GM23338 (cell line): ENCODE data around the gene FNDC3A. TPM values are rescaled to one million over a fixed set of nuclear protein-coding genes. Genes with fewer than 3 reads are reported as not detected.

Experiments
- ATAC-seq: fragments of 200-7000 bp; cut with Tn5 transposase; 3 replicates; pipeline ENCODE4 v1.9.1; 2020
- DNase-seq: peaks from one replicate; pipeline ENCODE4 v3.0.0-alpha.2; 2015; ENCODE audit warnings: low spot score
- H2AFZ ChIP-seq: fragments of 200-600 bp; sonication (generic); 2 replicates; pipeline ENCODE4 v1.8.0; 2016; ENCODE audit warnings: antibody characterized with exemption, mild to moderate bottlenecking, moderate library complexity
- H3F3A ChIP-seq: fragments of 200-600 bp; sonication (generic); replicated peaks from 2 replicates; pipeline ENCODE4 v1.8.0; 2017; ENCODE audit warnings: antibody characterized with exemption, mixed run types, low read depth
- H3K27ac ChIP-seq: fragments of 200-600 bp; sonication (generic); 2 replicates; pipeline ENCODE4 v1.6.1; 2016; ENCODE audit warnings: low read depth
- H3K27me3 ChIP-seq: fragments of 200-600 bp; sonication (generic); 2 replicates; pipeline ENCODE4 v1.8.0; 2016; ENCODE audit warnings: mild to moderate bottlenecking, mixed run types, moderate library complexity; ENCODE audit not compliant: insufficient read depth
- H3K36me3 ChIP-seq: fragments of 200-600 bp; sonication (generic); 2 replicates; pipeline ENCODE4 v1.8.0; 2016; ENCODE audit warnings: mild to moderate bottlenecking; ENCODE audit not compliant: insufficient read depth
- H3K4me1 ChIP-seq: fragments of 200-600 bp; sonication (generic); 2 replicates; pipeline ENCODE4 v1.8.0; 2016; ENCODE audit warnings: mild to moderate bottlenecking, moderate library complexity; ENCODE audit not compliant: insufficient read depth
- H3K4me2 ChIP-seq: fragments of 200-600 bp; sonication (generic); 2 replicates; pipeline ENCODE4 v1.7.1; 2017; ENCODE audit warnings: mixed run types
- H3K4me3 ChIP-seq: fragments of 200-600 bp; sonication (generic); 2 replicates; pipeline ENCODE4 v1.6.1; 2016; ENCODE audit warnings: mixed run types
- H3K79me2 ChIP-seq: fragments of 200-600 bp; sonication (generic); replicated peaks from 2 replicates; pipeline ENCODE4 v1.8.0; 2017; ENCODE audit warnings: mild to moderate bottlenecking; ENCODE audit not compliant: insufficient read depth
- H3K9me2 ChIP-seq: fragments of 200-600 bp; sonication (generic); 2 replicates; pipeline ENCODE4 v1.8.0; 2017; ENCODE audit not compliant: insufficient read depth
- H4K20me1 ChIP-seq: fragments of 200-600 bp; sonication (generic); replicated peaks from 2 replicates; pipeline ENCODE4 v1.8.0; 2017; ENCODE audit warnings: mild to moderate bottlenecking; ENCODE audit not compliant: insufficient read depth
- H3K27ac Mint-ChIP-seq: 2 replicates; pipeline ENCODE4 v1.8.0; 2020; ENCODE audit warnings: inconsistent platforms, mild to moderate bottlenecking, moderate library complexity, mixed read lengths
- H3K27me3 Mint-ChIP-seq: 3 replicates; pipeline ENCODE4 v1.8.0; 2022; ENCODE audit warnings: low read depth, mild to moderate bottlenecking, moderate library complexity, mixed read lengths, inconsistent platforms; ENCODE audit not compliant: insufficient read depth, poor library complexity
- H3K36me3 Mint-ChIP-seq: 3 replicates; pipeline ENCODE4 v1.8.0; 2021; ENCODE audit warnings: low read depth, mild to moderate bottlenecking, inconsistent platforms, moderate library complexity, mixed read lengths
- H3K4me1 Mint-ChIP-seq: 3 replicates; pipeline ENCODE4 v1.8.0; 2020; ENCODE audit warnings: mild to moderate bottlenecking, inconsistent platforms, mixed read lengths
- H3K4me3 Mint-ChIP-seq: 3 replicates; pipeline ENCODE4 v1.8.0; 2021; ENCODE audit warnings: moderate library complexity, mild to moderate bottlenecking, inconsistent platforms, mixed read lengths
- H3K9me3 Mint-ChIP-seq: 3 replicates; pipeline ENCODE4 v1.8.0; 2020; ENCODE audit warnings: moderate library complexity, mild to moderate bottlenecking, inconsistent platforms, mixed read lengths
- CREB1 ChIP-seq: fragments of 250-450 bp; sonication (Bioruptor Pico); IDR thresholded peaks from 2 replicates; pipeline ENCODE4 v1.5.0; 2020; ENCODE audit warnings: low read depth, mild to moderate bottlenecking, moderate library complexity
- CTCF ChIP-seq, 2 experiments: fragments of 200-600 bp in 1 of 2; sonication (generic) in 1 of 2; conservative IDR thresholded peaks; 2 replicates each; pipeline versions ENCODE4 v1.5.1 to v1.6.1; 2016 to 2017; ENCODE audit warnings: antibody characterized with exemption in 2 of 2, low read depth in 2 of 2, mild to moderate bottlenecking in 2 of 2, moderate library complexity in 1 of 2
- EZH2 ChIP-seq: fragments of 200-600 bp; sonication (generic); IDR thresholded peaks from one replicate; pipeline ENCODE4 v1.8.0; 2017; ENCODE audit warnings: antibody characterized with exemption, mild to moderate bottlenecking, low read depth; ENCODE audit not compliant: unreplicated experiment
- EZH2phosphoT487 ChIP-seq: fragments of 200-600 bp; sonication (generic); IDR thresholded peaks from one replicate; pipeline ENCODE4 v1.8.1; 2018; ENCODE audit warnings: antibody characterized with exemption; ENCODE audit not compliant: unreplicated experiment
- JUNB ChIP-seq: IDR thresholded peaks from one replicate; pipeline ENCODE4 v1.6.1; 2016; ENCODE audit warnings: antibody characterized with exemption; ENCODE audit not compliant: unreplicated experiment
- NANOG ChIP-seq: IDR thresholded peaks from 2 replicates; pipeline ENCODE4 v1.6.1; 2016; ENCODE audit warnings: antibody characterized with exemption, borderline replicate concordance
- POLR2AphosphoS5 ChIP-seq: IDR thresholded peaks from 2 replicates; pipeline ENCODE4 v1.6.1; 2016; ENCODE audit warnings: antibody characterized with exemption, low read depth
- REST ChIP-seq: IDR thresholded peaks from one replicate; pipeline ENCODE4 v1.6.1; 2018; ENCODE audit warnings: antibody characterized with exemption; ENCODE audit not compliant: unreplicated experiment
- STAT1 ChIP-seq: IDR thresholded peaks from one replicate; pipeline ENCODE4 v1.6.1; 2016; ENCODE audit warnings: antibody characterized with exemption; ENCODE audit not compliant: unreplicated experiment
- ZNF114 ChIP-seq: fragments of 250-450 bp; sonication (Bioruptor Pico); IDR thresholded peaks from 2 replicates; pipeline ENCODE4 v1.5.0; 2020; ENCODE audit warnings: mild to moderate bottlenecking, moderate library complexity
- ZNF331 ChIP-seq: fragments of 250-450 bp; sonication (Bioruptor Pico); IDR thresholded peaks from 2 replicates; pipeline ENCODE4 v1.5.0; 2020; ENCODE audit warnings: low read depth, mild to moderate bottlenecking, moderate library complexity
- polyA plus RNA-seq: library from polyadenylated mRNA; unstranded; fragments of >200 nt; fragmentation: Nextera tagmentation; extraction: Ambion mirVana; gene quantifications from 2 replicates; pipeline ENCODE4 v1.2.1, GENCODE V29; 2016
- total RNA-seq: library from RNA; depleted of rRNA; stranded (reverse); fragments of >200 nt; shearing (Covaris generic); gene quantifications from 2 replicates; pipeline ENCODE4 v1.2.3, GENCODE V29; 2014
- TF ChIP-seq, protein P1 (sequence below): IDR thresholded peaks from 2 replicates; pipeline ENCODE4 v1.6.1; 2016; ENCODE audit warnings: antibody characterized with exemption
- TF ChIP-seq, protein P2 (sequence below): fragments of 250-450 bp; sonication (Bioruptor Pico); IDR thresholded peaks from 2 replicates; pipeline ENCODE4 v1.5.0; 2020; ENCODE audit warnings: mild to moderate bottlenecking, moderate library complexity

The FNDC3A gene
- total and polyA plus RNA-seq, 2 experiments from 2014 or later, result 10.3 to 31.1 TPM

DNA sequence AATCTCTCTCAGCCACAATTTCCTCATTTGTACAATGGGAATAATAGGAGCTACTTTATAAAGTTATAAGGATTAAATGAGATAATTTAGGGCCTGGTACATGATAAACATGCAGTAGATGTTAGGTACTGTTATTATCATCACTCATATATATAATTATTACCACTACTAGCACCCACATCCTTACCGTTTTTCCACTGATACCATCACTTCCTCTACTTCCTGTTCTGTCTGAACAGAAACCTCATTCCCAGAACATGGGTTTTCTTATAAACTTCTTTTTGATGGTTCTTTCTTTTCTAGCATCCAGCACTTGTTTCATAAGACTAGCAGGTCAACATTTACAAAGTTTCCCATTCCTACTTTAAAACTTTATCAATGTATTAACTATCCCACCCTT is 278.3 kb downstream of the FNDC3A start:
- H3K27me3 ChIP-seq, result no peaks in the 10 kb centered on the region
- no peaks in the 10 kb centered on the region for H3F3A ChIP-seq
- H3K36me3 ChIP-seq, result no peaks in the 10 kb centered on the region
- no peak for ATAC-seq
- H3K27ac ChIP-seq, result no peak overlapping the region
- H3K4me1 Mint-ChIP-seq, result no peaks in the 10 kb centered on the region
- no peak overlapping the region for H3K27ac Mint-ChIP-seq
- H3K9me2 ChIP-seq, result no peaks in the 10 kb centered on the region
- no peaks in the 10 kb centered on the region for H3K4me1 ChIP-seq
- H3K9me3 Mint-ChIP-seq, result no peaks in the 10 kb centered on the region
- no peak overlapping the region for H3K4me2 ChIP-seq
- H3K79me2 ChIP-seq, result no peaks in the 10 kb centered on the region
- no peaks in the 10 kb centered on the region for H4K20me1 ChIP-seq
- H3K27me3 Mint-ChIP-seq, result peaks cover 1% of the 10 kb centered on the region
- no peak overlapping the region for H2AFZ ChIP-seq
- H3K4me3 Mint-ChIP-seq, result no peak overlapping the region
- TF ChIP-seq STAT1, result no peak
- no peak for TF ChIP-seq EZH2phosphoT487
- TF ChIP-seq CREB1 (CRISPR knock-in tag), result no peak
- TF ChIP-seq, protein P1, sequence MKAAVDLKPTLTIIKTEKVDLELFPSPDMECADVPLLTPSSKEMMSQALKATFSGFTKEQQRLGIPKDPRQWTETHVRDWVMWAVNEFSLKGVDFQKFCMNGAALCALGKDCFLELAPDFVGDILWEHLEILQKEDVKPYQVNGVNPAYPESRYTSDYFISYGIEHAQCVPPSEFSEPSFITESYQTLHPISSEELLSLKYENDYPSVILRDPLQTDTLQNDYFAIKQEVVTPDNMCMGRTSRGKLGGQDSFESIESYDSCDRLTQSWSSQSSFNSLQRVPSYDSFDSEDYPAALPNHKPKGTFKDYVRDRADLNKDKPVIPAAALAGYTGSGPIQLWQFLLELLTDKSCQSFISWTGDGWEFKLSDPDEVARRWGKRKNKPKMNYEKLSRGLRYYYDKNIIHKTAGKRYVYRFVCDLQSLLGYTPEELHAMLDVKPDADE, result no peak
- TF ChIP-seq JUNB, result no peak
- TF ChIP-seq CTCF (conservative IDR thresholded peaks at IDR 0.05; ENCODE audit: low read depth in 2 of 2), result no peak
- TF ChIP-seq NANOG, result no peak
- TF ChIP-seq, protein P2, sequence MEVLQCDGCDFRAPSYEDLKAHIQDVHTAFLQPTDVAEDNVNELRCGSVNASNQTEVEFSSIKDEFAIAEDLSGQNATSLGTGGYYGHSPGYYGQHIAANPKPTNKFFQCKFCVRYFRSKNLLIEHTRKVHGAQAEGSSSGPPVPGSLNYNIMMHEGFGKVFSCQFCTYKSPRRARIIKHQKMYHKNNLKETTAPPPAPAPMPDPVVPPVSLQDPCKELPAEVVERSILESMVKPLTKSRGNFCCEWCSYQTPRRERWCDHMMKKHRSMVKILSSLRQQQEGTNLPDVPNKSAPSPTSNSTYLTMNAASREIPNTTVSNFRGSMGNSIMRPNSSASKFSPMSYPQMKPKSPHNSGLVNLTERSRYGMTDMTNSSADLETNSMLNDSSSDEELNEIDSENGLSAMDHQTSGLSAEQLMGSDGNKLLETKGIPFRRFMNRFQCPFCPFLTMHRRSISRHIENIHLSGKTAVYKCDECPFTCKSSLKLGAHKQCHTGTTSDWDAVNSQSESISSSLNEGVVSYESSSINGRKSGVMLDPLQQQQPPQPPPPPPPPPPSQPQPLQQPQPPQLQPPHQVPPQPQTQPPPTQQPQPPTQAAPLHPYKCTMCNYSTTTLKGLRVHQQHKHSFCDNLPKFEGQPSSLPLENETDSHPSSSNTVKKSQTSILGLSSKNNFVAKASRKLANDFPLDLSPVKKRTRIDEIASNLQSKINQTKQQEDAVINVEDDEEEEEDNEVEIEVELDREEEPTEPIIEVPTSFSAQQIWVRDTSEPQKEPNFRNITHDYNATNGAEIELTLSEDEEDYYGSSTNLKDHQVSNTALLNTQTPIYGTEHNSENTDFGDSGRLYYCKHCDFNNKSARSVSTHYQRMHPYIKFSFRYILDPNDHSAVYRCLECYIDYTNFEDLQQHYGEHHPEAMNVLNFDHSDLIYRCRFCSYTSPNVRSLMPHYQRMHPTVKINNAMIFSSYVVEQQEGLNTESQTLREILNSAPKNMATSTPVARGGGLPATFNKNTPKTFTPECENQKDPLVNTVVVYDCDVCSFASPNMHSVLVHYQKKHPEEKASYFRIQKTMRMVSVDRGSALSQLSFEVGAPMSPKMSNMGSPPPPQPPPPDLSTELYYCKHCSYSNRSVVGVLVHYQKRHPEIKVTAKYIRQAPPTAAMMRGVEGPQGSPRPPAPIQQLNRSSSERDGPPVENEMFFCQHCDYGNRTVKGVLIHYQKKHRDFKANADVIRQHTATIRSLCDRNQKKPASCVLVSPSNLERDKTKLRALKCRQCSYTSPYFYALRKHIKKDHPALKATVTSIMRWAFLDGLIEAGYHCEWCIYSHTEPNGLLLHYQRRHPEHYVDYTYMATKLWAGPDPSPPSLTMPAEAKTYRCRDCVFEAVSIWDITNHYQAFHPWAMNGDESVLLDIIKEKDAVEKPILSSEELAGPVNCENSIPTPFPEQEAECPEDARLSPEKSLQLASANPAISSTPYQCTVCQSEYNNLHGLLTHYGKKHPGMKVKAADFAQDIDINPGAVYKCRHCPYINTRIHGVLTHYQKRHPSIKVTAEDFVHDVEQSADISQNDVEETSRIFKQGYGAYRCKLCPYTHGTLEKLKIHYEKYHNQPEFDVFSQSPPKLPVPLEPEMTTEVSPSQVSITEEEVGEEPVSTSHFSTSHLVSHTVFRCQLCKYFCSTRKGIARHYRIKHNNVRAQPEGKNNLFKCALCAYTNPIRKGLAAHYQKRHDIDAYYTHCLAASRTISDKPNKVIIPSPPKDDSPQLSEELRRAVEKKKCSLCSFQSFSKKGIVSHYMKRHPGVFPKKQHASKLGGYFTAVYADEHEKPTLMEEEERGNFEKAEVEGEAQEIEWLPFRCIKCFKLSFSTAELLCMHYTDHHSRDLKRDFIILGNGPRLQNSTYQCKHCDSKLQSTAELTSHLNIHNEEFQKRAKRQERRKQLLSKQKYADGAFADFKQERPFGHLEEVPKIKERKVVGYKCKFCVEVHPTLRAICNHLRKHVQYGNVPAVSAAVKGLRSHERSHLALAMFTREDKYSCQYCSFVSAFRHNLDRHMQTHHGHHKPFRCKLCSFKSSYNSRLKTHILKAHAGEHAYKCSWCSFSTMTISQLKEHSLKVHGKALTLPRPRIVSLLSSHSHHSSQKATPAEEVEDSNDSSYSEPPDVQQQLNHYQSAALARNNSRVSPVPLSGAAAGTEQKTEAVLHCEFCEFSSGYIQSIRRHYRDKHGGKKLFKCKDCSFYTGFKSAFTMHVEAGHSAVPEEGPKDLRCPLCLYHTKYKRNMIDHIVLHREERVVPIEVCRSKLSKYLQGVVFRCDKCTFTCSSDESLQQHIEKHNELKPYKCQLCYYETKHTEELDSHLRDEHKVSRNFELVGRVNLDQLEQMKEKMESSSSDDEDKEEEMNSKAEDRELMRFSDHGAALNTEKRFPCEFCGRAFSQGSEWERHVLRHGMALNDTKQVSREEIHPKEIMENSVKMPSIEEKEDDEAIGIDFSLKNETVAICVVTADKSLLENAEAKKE (CRISPR knock-in tag), result no peak
- no peak for TF ChIP-seq ZNF114
- TF ChIP-seq ZNF331 (CRISPR knock-in tag), result no peak
- TF ChIP-seq EZH2, result no peak
- no peak for TF ChIP-seq REST
- TF ChIP-seq POLR2AphosphoS5, result no peak
- no peaks in the 10 kb centered on the region for H3K36me3 Mint-ChIP-seq
- no peak for DNase-seq
- H3K4me3 ChIP-seq, result no peak overlapping the region
